IPS DF 4.7 (cell line): ENCODE data around the gene COX17.

Experiments
- DNase-seq: peaks from one replicate; pipeline ENCODE4 v3.0.0-alpha.2; 2013; ENCODE audit warnings: low spot score; ENCODE audit errors: extremely low read depth

Gene COX17

DNA sequence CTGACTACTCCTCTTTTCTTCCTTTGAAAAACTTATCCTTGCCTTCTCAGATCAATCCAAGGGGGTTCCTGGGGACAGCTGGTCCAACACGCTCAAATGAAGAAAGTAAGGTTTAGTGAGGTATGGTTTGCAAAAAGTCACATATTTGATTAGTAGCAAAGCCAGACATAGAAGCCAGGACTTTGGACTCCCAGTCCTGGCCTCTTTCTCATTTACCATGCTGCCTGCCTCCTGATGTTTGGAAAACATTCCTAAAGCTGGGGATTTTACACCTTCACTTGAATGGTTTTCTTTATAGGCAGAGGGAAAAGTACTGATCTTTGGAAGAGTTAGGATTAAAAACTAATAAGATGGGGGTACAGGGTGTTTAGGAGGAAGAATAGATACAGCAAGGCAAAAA lies 31.4 kb downstream of the COX17 start:
- DNase-seq, result no peak

- no peak for DNase-seq
Measured at GRCh38 chr3:119644481-119644880, 32.7 kb downstream of the COX17 start.

GRCh38 chr3:119643528-119643927 lies 33.7 kb downstream of the COX17 start:
- DNase-seq, result no peak

GRCh38 chr3:119642746-119643473 lies 34.3 kb downstream of the COX17 start:
- no peak for DNase-seq

DNA sequence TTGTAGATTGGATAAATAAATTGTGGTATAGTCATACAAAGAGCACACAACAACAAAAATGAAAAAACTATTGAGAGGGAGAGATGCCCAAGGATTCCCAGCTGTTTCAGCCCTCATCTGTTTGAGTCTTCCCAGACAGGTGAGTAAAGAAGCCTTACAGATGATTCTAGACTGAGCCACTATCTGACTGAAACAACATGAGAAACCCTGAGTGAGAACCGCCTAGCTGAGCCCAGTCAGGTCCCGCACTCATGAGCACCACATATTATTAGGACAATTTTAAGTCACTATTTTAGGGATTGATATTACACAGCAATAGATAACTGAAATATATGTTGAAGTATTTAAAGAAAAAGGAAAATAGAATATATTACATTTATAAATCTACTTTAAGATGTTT lies 35.8 kb downstream of the COX17 start:
- no peak for DNase-seq

- DNase-seq, result no peak
Measured at GRCh38 chr3:119639494-119640350, 37.5 kb downstream of the COX17 start.

GRCh38 chr3:119637679-119638477 lies 39.3 kb downstream of the COX17 start:
- DNase-seq, result no peak

DNA sequence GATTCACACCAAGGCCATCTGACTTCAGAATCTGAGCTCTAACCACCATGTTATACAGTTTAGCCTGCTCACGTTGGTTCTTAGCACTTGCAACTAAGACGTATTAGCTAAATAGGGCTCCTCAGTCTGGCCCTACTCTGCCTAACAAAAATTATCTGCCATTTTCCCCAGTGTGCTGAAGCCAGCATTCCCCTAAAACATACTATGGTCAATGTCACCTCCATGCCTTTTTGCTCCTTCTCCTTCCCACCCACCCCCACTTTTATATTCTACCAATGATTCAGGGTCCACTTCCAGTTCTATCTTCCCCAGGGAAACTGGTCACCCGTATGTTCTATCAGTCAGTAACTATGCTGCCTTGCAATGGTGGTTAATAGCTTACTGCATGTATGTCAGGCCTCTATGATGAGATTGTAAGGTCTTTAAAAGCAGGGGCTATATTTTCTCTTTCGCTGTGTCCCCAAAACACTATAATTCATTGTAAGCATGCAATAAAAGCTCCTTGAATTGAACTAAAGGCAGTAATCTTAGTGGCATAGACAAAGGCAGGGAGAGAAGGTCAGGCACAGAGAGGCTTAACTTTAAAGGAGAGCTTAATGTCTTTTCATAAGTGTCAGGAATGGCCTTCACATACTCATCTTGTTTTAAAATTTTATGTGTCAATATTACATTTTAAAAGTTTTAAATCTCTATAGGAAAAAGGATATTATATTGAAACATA lies 40.2 kb downstream of the COX17 start:
- DNase-seq, result no peak

- no peak for DNase-seq
Measured at GRCh38 chr3:119636249-119636648, 41.0 kb downstream of the COX17 start.

- no peak for DNase-seq
Measured at GRCh38 chr3:119635719-119636118, 41.5 kb downstream of the COX17 start.

DNA sequence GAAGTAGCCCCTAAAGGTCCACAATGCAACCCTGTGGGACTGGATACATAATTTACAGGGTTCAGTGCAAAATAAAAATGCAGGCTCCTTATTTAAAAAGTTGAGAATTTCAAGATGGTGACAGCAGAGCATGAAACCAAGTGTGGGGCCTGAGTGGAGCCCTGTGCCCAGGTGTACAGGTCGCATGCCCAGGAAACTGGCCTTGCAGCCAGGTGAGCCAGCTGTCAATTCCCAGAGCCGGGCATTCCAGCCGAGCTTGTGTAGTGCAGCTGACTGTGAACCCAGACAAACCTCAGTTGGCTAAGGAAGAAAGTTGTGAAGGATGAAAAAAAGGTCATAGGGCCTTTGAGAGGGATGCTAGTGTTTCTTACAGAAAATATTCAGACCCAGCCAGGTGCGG lies 44.4 kb downstream of the COX17 start:
- DNase-seq, result no peak

GRCh38 chr3:119632216-119632615 lies 45.0 kb downstream of the COX17 start:
- no peak for DNase-seq

DNA sequence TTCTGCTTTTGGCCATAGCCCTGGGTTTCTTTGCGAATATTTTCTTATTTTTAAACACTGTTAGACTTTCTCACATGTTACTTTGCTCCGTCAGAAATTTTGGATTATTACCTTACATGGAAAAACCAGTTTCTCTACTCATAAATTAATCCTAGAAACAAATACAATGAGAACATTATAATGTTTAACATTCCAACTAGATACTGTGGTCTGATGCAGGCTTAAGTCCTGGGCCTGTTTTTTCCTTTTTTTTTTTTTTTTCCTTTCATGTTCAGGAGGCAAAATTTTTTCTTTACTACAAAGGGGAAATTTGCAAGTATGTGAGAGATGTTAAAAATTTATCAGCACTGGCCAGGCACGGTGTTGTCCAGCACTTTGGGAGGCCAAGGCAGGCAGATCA lies 45.7 kb downstream of the COX17 start:
- no peak for DNase-seq

DNA sequence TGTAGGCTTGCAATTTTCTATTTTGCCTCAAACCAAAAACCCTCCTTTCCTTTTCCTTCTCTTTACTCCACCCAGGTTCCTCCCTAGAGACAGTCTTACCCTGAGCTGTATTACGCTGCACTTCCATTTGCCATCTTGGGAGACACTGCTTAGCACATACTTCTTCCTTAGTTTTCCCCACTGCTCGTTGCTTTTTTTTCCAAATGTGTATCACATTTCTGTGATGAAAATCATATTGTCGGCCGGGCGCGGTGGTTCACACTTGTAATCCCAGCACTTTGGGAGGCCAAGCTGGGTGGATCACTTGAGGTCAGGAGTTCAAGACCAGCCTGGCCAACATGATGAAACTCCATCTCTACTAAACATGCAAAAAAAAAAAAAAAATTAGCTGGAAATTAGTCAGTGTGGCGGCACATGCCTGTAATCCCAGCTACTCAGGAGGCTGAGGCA lies 46.3 kb downstream of the COX17 start:
- no peak for DNase-seq

DNA sequence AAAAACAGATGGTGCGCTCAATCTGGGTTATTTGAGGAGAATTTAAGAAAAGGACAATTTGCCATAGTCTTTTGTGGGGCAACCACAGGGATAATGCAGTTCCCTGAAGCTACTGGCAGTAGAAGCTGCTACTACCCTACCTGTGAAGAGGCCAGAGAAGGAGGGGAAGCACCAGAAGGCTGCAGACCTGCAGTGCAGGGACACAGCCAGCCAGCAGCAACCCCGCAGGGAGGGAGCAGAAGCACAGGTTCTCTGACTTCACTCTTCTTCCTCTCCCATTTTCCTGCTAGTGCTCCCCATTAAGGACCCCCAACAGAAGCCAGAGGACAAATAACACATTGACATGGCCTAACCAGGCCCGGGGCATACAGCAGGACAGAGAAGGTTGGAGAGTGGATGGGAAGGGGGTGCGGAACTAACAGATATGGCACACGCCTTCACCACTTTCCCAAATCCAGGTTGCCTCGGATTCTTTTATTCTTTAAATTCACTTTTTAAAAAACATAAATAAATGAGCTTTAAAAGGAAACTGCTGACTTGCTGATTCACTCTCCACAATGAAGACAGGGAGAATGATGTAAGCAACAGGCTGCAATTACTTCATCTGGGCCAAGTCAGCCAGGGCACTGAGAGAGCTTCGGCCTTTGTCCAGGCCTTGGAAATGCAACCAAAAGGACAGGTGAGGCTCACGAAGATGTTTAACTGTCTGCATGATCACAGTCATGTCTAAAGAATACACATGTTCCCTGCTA lies 46.9 kb downstream of the COX17 start:
- DNase-seq, result no peak

DNA sequence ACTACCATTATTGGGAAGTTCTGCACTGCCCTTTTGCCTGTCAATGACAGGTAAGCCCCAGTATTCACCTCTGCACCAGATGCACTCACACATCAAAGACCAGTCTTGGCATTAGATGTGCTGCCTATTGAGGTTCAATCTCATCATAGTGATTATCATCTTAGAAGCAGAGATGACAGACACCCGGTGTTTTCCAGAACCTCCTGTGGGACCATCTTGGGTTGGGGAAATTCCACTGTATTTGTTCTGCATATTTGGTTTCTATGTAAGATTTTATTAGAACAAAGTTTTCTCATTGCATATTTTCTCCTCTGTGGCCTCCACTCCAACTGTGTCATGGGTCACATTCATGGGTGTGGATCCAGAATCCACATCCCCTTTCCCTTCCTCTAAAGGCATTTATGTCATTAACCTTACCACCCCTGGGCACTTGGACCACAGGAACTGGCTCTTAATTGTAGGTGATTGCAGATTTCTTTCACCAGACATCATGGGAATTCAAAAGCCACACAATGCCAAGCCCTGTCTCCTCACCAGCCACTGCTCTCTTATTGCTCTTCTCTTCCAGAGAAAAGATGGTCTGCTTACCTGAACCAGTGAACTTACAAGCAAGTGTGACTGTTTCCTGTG lies 48.3 kb downstream of the COX17 start:
- DNase-seq, result no peak

GRCh38 chr3:119628390-119628789 lies 48.8 kb downstream of the COX17 start:
- no peak for DNase-seq

DNA sequence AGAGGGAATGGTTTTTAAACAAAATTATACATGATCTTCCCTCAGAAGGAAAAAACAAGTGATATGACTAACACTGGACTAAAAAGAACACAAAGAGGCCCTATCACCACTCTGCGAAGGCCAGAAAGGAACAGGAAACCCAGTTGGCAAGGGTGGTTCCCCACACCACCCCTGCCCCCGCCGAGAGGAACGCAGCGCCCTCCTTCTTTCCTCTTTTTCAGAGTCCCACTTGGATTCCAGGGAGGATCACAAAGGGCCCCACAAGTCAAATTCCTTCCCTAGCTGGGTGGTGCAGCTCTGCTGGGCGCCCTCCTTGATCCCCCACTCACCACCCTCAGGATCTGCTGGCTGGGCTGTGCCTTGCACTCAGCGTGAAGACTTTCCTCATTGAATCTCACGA lies 49.7 kb downstream of the COX17 start:
- DNase-seq, result no peak

DNA sequence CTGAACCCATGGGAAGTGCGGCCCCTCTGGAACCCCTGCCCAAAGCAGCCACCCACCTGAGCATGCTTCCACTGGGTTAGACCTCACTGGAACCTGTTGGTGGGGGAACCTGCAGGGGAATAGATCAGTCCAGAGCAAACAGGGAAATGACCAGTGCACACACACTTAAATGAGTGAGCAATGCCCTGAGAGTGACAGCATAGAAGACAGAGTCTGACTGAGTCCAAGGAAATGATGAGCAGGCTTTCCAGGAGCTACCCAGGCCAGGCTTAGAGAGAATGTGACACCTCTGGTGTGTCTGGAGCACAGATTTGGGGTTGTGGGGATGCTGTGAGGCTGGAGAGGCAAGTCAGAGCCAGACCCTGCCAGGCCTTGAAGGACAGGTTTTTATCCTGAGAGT lies 51.0 kb downstream of the COX17 start:
- DNase-seq, result no peak
